Osteocyte (in vitro differentiated cells): ENCODE results near the gene FRG2. TPM values are rescaled to one million over a fixed set of nuclear protein-coding genes. Genes with fewer than 3 reads are reported as not detected.
"Not testable (repeated sequence)": the region's sequence is repeated elsewhere in the genome, so short reads cannot be mapped to it uniquely, and the experiment has no call there.

Experiments used
- DNase-seq: peaks from one replicate; pipeline ENCODE4 v3.0.0; 2021; ENCODE audit warnings: mixed read lengths; ENCODE audit not compliant: unreplicated experiment; ENCODE audit errors: extremely low spot score
- H3K27ac Mint-ChIP-seq: one replicate; pipeline ENCODE4 v1.8.0; 2021; ENCODE audit warnings: mild to moderate bottlenecking, mixed read lengths; ENCODE audit not compliant: unreplicated experiment
- H3K27me3 Mint-ChIP-seq: one replicate; pipeline ENCODE4 v1.8.0; 2021; ENCODE audit warnings: mixed read lengths; ENCODE audit not compliant: unreplicated experiment
- H3K36me3 Mint-ChIP-seq: one replicate; pipeline ENCODE4 v1.8.0; 2021; ENCODE audit warnings: mixed read lengths; ENCODE audit not compliant: unreplicated experiment
- H3K4me1 Mint-ChIP-seq: one replicate; pipeline ENCODE4 v1.8.0; 2021; ENCODE audit warnings: mixed read lengths; ENCODE audit not compliant: unreplicated experiment
- H3K4me3 Mint-ChIP-seq: one replicate; pipeline ENCODE4 v1.8.0; 2021; ENCODE audit warnings: mild to moderate bottlenecking, moderate library complexity, mixed read lengths; ENCODE audit not compliant: unreplicated experiment
- H3K9me3 Mint-ChIP-seq: one replicate; pipeline ENCODE4 v1.8.0; 2021; ENCODE audit warnings: mixed read lengths; ENCODE audit not compliant: unreplicated experiment
- total RNA-seq: library from RNA; stranded (reverse); gene quantifications from 2 replicates; pipeline ENCODE4 v1.2.1, GENCODE V29; 2021
- TF ChIP-seq, protein P1 (sequence below): fragments of 200-600 bp; sonication (generic); IDR thresholded peaks from 2 replicates; pipeline ENCODE4 v1.5.0; 2021; ENCODE audit warnings: antibody characterized with exemption, mild to moderate bottlenecking, moderate library complexity

The FRG2 gene
- total RNA-seq, 1 donor from 2014 or later = not detected

DNA sequence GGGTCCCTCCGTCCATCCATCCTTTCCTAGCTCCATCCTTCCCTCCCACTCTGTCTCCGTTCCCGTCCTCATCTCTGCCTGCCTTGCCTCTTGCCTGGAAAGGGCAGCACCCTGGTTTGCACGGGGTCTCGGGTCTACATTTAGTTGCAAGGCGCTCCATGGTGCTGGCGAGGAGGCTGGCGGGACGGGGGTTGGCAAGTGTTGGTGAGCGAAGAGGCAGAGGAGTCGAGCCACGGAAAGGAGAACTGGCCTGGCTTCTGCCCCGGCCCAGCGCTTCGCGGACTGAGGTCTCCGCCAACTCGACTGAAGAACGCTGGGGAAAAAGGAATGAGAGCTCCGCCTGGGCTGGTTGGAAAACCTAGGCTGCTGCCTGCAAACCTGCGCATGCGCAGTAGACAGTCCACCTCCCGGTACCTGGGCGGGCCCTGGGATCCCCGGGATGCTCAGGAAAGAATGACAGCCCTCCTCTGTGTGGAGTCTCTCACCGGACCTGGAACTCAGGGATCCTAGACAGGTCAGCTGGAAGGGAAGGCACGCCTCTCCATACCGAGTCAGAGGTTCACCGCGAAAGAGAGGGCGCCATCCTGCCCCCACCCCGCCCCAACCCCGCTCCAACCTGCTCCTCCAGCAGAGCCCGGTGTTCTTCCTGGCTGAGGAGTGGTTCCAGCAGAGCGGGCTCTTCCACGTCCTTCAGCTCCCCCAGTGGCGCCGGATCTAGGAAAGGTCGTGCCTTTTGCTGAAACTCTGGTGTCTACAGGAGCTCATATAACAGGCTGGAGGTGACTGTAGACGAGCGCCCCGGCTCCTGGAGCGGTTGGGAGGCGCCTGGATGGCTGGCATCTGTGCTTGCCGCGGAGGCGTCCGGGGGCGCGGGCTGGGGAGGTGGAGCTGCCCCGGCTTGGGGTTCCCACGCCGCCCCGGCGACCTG is 6.0 kb downstream of the FRG2 start:
- H3K4me3 Mint-ChIP-seq = no peak overlapping the region
- peak; percentile 83 for DNase-seq
- TF ChIP-seq, protein P1, sequence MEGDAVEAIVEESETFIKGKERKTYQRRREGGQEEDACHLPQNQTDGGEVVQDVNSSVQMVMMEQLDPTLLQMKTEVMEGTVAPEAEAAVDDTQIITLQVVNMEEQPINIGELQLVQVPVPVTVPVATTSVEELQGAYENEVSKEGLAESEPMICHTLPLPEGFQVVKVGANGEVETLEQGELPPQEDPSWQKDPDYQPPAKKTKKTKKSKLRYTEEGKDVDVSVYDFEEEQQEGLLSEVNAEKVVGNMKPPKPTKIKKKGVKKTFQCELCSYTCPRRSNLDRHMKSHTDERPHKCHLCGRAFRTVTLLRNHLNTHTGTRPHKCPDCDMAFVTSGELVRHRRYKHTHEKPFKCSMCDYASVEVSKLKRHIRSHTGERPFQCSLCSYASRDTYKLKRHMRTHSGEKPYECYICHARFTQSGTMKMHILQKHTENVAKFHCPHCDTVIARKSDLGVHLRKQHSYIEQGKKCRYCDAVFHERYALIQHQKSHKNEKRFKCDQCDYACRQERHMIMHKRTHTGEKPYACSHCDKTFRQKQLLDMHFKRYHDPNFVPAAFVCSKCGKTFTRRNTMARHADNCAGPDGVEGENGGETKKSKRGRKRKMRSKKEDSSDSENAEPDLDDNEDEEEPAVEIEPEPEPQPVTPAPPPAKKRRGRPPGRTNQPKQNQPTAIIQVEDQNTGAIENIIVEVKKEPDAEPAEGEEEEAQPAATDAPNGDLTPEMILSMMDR = no peak

DNA sequence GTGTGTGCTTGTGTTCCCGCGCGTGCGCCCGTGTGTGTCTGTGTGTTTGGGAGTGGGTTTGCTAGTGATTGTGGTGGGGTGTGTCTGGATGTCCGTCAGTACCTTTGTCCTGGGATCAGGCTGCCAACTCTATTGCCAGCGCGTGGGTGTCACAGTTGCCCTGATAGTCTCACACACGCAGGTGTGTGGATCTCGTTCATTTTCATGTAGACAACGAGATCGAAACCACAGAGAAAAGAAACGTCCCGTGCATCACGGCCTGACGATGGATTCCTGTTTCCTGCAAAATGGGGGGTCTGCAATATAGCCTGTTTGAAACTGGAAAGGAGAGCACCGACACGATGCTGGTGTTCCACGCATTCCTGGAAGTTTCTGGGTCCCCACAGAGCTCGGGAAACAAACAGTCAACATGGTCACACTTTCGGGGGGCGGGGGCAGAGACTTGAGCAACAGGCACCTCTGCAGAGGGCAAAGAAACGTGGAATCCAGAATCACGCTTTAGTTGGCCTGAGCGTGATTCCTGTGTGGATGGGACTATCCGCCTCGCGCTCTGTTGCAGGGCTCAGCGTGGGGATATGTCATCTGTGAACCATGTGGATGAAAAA is 7.1 kb downstream of the FRG2 start:
- H3K36me3 Mint-ChIP-seq, H3K9me3 Mint-ChIP-seq: not testable (repeated sequence)

More for the DNA sequence above, 6.0 kb downstream of the FRG2 start:
- no peaks in the 10 kb centered on the region for H3K27me3 Mint-ChIP-seq
- peaks cover 9% of the 10 kb centered on the region for H3K9me3 Mint-ChIP-seq
- H3K4me1 Mint-ChIP-seq = no peaks in the 10 kb centered on the region
- no peaks in the 10 kb centered on the region for H3K36me3 Mint-ChIP-seq
- H3K27ac Mint-ChIP-seq = no peak overlapping the region

DNA sequence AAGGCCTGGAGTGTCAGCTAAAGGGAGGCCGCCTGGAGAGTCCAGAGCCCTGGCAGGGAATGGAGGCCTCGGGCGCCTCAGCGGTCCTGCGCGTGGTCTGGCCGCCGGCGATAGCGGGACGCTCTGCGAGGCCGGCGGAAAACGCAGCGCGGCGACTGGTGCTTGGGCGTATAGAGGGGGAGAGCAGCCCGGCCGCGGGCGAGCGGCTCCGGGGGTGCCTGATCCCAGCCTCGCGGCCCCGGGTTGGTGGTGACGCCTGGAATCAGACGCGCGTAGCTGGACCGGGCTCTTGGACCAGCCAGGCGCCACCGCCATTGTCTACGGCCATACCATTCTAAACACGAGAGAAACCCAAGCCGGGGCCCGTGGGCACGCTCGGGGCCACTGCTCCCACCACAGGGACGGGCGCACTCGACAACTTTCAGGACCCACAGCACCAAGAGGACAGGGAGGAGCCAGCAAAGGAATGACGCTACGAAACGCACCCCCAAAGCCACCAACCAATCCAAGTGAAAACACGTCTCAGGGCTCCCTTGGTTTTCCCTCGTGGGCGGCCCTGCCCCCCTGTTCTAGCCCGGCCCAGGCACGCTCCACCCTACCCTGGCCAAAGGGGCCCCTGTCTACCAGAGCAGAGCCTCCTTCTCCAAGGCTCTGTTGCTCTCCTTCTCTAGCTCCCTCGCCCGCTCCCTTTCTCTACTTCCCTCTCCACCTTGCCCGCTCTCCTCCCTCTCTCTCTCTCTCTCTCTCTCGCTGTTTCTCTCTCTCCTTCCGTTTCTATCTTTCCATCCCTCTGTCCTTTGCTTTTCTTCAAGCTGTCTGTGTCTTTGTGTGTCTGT is 7.8 kb downstream of the FRG2 start:
- no peak for DNase-seq
- H3K36me3 Mint-ChIP-seq = no peaks in the 10 kb centered on the region
- no peak overlapping the region for H3K4me3 Mint-ChIP-seq
- TF ChIP-seq, protein P1 = no peak
- no peak overlapping the region for H3K27ac Mint-ChIP-seq
- no peaks in the 10 kb centered on the region for H3K4me1 Mint-ChIP-seq
- H3K27me3 Mint-ChIP-seq = no peaks in the 10 kb centered on the region
- H3K9me3 Mint-ChIP-seq = peaks cover 13% of the 10 kb centered on the region

More for the DNA sequence above, 7.1 kb downstream of the FRG2 start:
- not testable (repeated sequence) for H3K4me3 Mint-ChIP-seq, DNase-seq, H3K27me3 Mint-ChIP-seq, H3K27ac Mint-ChIP-seq, H3K4me1 Mint-ChIP-seq

DNA sequence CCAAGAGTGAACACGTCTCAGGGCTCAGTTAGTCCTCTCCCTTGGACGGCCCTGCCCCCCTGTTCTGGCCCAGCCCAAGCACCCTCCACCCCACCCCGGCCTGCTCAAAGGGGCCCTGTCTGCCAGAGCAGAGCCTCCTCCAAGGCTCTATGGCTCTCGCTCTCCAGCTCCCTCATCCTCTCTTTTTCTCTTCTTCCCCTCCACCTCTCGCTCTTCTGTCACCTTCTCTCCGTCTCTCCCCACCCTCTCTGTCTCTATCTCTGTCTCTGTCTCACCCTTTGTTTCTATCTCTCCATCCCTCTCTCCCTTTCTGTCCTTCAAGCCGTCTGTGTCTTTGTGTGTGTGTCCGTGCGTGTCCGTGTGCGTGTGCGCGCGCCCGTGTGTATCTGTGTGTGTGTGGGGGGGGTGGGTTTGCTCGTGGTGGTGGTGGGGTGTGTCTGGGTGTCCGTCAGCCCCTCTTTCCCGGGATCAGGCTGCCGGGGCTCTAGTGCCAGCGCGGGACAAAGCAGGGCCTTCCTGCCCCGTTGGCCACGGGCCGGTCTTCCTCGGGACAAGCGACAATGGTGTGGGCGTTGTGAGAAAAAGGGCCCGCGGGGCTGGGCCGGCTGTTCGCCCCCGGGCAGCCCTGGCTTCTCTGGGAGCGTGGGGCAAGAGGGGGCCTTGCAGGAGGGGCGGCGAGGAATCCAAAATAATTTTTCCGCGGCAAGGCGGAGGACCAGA is 8.7 kb downstream of the FRG2 start:
- Mint-ChIP-seq H3K4me3 (no peak overlapping the region), H3K9me3 (peaks cover 21% of the 10 kb centered on the region), H3K4me1 (no peaks in the 10 kb centered on the region), H3K36me3 (no peaks in the 10 kb centered on the region), H3K27me3 (no peaks in the 10 kb centered on the region), H3K27ac (no peak overlapping the region)
- TF ChIP-seq, protein P1 = no peak
- DNase-seq = no peak
